Body of pancreas (tissue), 4 donors: Measurements from ENCODE around the gene HEATR9. TPM values are rescaled to one million over a fixed set of nuclear protein-coding genes. Genes with fewer than 3 reads are reported as not detected.

Experiments
- ATAC-seq: fragments of 150-250 bp; one replicate; pipeline ENCODE4 v1.9.1; 2016
- DNase-seq, 4 donors: peaks; one replicate each; pipeline ENCODE4 v3.0.0-alpha.2; 2019
- H3K27ac ChIP-seq, 4 donors: fragments of 200-600 bp; sonication (generic); 1 replicate in 3 of 4; 2 replicates in 1 of 4; pipeline versions ENCODE4 v1.5.1 to v1.6.1; 2016 to 2019; ENCODE audit warnings: mild to moderate bottlenecking in 1 of 4, mixed read lengths in 1 of 4, moderate library complexity in 1 of 4
- H3K27me3 ChIP-seq, 2 donors: fragments of 200-600 bp; sonication (generic); one replicate each; pipeline ENCODE4 v1.6.0; 2016; ENCODE audit warnings: mild to moderate bottlenecking in 1 of 2
- H3K36me3 ChIP-seq, 2 donors: fragments of 200-600 bp; sonication (generic); replicated peaks in 1 of 2; 2 replicates each; pipeline ENCODE4 v1.5.1; 2016; ENCODE audit warnings: low read depth in 2 of 2; ENCODE audit not compliant: insufficient read depth in 1 of 2
- H3K4me1 ChIP-seq: fragments of 200-600 bp; sonication (generic); one replicate; pipeline ENCODE4 v1.6.0; 2016
- H3K4me3 ChIP-seq, 2 donors: fragments of 200-600 bp; sonication (generic); 1 replicate in 1 of 2; 2 replicates in 1 of 2; pipeline ENCODE4 v1.5.1; 2016 to 2019
- H3K9me3 ChIP-seq, 3 donors: fragments of 200-600 bp; sonication (generic); 1 replicate in 2 of 3; 2 replicates in 1 of 3; pipeline ENCODE4 v1.5.1; 2016
- CTCF ChIP-seq, 7 experiments: fragments of 450-650 bp in 4 of 7; fragments of 200-600 bp in 3 of 7; sonication (generic) in 3 of 7; IDR thresholded peaks; one replicate each; pipeline ENCODE4 v1.5.1; 2016 to 2019; ENCODE audit warnings: antibody characterized with exemption in 7 of 7
- POLR2A ChIP-seq, 3 donors: fragments of 450-650 bp; IDR thresholded peaks; one replicate each; pipeline ENCODE4 v1.6.1; 2016; ENCODE audit warnings: antibody characterized with exemption in 3 of 3, mild to moderate bottlenecking in 2 of 3
- WGBS, 2 donors: methylation state at CpG; one replicate each; pipeline ENCODE4 v1.1.5; 2017; 5-methylcytosine and 5-hydroxymethylcytosine counted together
- intact Hi-C: fragments of 100-400 bp; cut with DNase I; formaldehyde crosslinking; loops from one replicate; pipeline ENCODE4 v1.15.1; 2023
- total RNA-seq, 2 donors: library from RNA; depleted of rRNA; stranded (reverse); fragments of >200 nt; gene quantifications; one replicate each; pipeline ENCODE4 v1.1.0, GENCODE V29; 2016

HEATR9 gene
- total RNA-seq, 2 donors from 2014 or later, result not detected

- Histone ChIP-seq H3K9me3 (no peaks in the 10 kb centered on the region), H3K27ac (no peak overlapping the region), H3K4me1 (no peaks in the 10 kb centered on the region), H3K36me3 (no peaks in the 10 kb centered on the region), H3K27me3 (no peaks in the 10 kb centered on the region), H3K4me3 (no peak overlapping the region)
- intact Hi-C loops, result no loop called here
- WGBS, 2 donors, result 76 to 81% methylated on average over 4 of the region's 4 CpGs
- TF ChIP-seq CTCF (IDR thresholded peaks at IDR 0.05), result no peak
- ATAC-seq (no peak), DNase-seq (no peak)
Measured at GRCh38 chr17:35913609-35914008, 44.9 kb upstream of the HEATR9 start.

GRCh38 chr17:35912942-35913341 lies 44.3 kb upstream of the HEATR9 start:
- intact Hi-C loops, result no loop called here
- 71 to 94% methylated on average over 2 of the region's 2 CpGs for WGBS, 2 donors
- no peaks in the 10 kb centered on the region for H3K27me3 ChIP-seq
- H3K4me1 ChIP-seq, result no peaks in the 10 kb centered on the region
- H3K9me3 ChIP-seq, result no peaks in the 10 kb centered on the region
- H3K36me3 ChIP-seq, result no peaks in the 10 kb centered on the region
- H3K4me3 ChIP-seq, result no peak overlapping the region
- TF ChIP-seq CTCF (IDR thresholded peaks at IDR 0.05), result no peak
- no peak for TF ChIP-seq POLR2A (IDR thresholded peaks at IDR 0.05)
- no peak for DNase-seq
- no peak for ATAC-seq
- no peak overlapping the region for H3K27ac ChIP-seq

GRCh38 chr17:35912339-35912912 lies 43.7 kb upstream of the HEATR9 start:
- DNase-seq, result no peak
- no peaks in the 10 kb centered on the region for H3K27me3 ChIP-seq
- ATAC-seq, result no peak
- intact Hi-C loops, result no loop called here
- H3K9me3 ChIP-seq, result no peaks in the 10 kb centered on the region
- H3K4me1 ChIP-seq, result no peaks in the 10 kb centered on the region
- H3K27ac ChIP-seq, result no peak overlapping the region
- H3K4me3 ChIP-seq, result no peak overlapping the region
- TF ChIP-seq POLR2A (IDR thresholded peaks at IDR 0.05), result no peak
- no peak for TF ChIP-seq CTCF (IDR thresholded peaks at IDR 0.05)
- 86 to 93% methylated on average over 3 of the region's 3 CpGs for WGBS, 2 donors
- H3K36me3 ChIP-seq, result no peaks in the 10 kb centered on the region

- WGBS, 2 donors, result 69 to 70% methylated on average over 3 of the region's 3 CpGs
- H3K36me3 ChIP-seq, result no peaks in the 10 kb centered on the region
- TF ChIP-seq POLR2A (IDR thresholded peaks at IDR 0.05), result no peak
- no peak for TF ChIP-seq CTCF (IDR thresholded peaks at IDR 0.05)
- H3K27me3 ChIP-seq, result no peaks in the 10 kb centered on the region
- ATAC-seq, result no peak
- no peaks in the 10 kb centered on the region for H3K4me1 ChIP-seq
- H3K9me3 ChIP-seq, result no peaks in the 10 kb centered on the region
- no peak for DNase-seq
- no peak overlapping the region for H3K4me3 ChIP-seq
- no peak overlapping the region for H3K27ac ChIP-seq
- intact Hi-C loops, result no loop called here
Measured at GRCh38 chr17:35909408-35909807, 40.7 kb upstream of the HEATR9 start.

- no peak overlapping the region for H3K4me3 ChIP-seq
- H3K9me3 ChIP-seq, result no peaks in the 10 kb centered on the region
- no peaks in the 10 kb centered on the region for H3K4me1 ChIP-seq
- no peak for TF ChIP-seq POLR2A (IDR thresholded peaks at IDR 0.05)
- TF ChIP-seq CTCF (IDR thresholded peaks at IDR 0.05), result no peak
- H3K36me3 ChIP-seq, result no peaks in the 10 kb centered on the region
- no peaks in the 10 kb centered on the region for H3K27me3 ChIP-seq
- DNase-seq (no peak), ATAC-seq (no peak)
- H3K27ac ChIP-seq, result no peak overlapping the region
- intact Hi-C loops, result no loop called here
- 47 to 50% methylated on average over 5 of the region's 5 CpGs for WGBS, 2 donors
Measured at GRCh38 chr17:35907691-35908090, 39.0 kb upstream of the HEATR9 start.
